Pancreas (tissue), 10 donors: ENCODE data around the gene ALAS1. TPM values are rescaled to one million over a fixed set of nuclear protein-coding genes. Genes with fewer than 3 reads are reported as not detected.

Source experiments
- ATAC-seq, 4 donors: fragments of 200-7000 bp; cut with Tn5 transposase; one replicate each; pipeline versions ENCODE4 v1.8.0 to v1.9.1; 2020; ENCODE audit warnings: mild to moderate bottlenecking in 4 of 4, moderate library complexity in 4 of 4
- DNase-seq, 6 donors: peaks; one replicate each; pipeline ENCODE4 v3.0.0-alpha.2; 2020
- FAIRE-seq: peaks from 2 replicates; lab custom pipeline; 2012; peaks lifted over from hg19 to GRCh38; lab: Jason Lieb, UNC
- H3K27ac ChIP-seq, 4 donors: fragments of 200-600 bp; sonication (generic); 1 replicate in 3 of 4; 2 replicates in 1 of 4; pipeline versions ENCODE4 v1.5.0 to v1.8.0; 2020
- H3K27me3 ChIP-seq, 4 donors: fragments of 200-600 bp; one replicate each; pipeline ENCODE4 v1.8.0; 2021
- H3K36me3 ChIP-seq, 3 donors: fragments of 200-600 bp; sonication (generic) in 1 of 3; one replicate each; pipeline versions ENCODE4 v1.5.0 to v1.8.0; 2020 to 2021
- H3K4me1 ChIP-seq, 3 donors: fragments of 200-600 bp; one replicate each; pipeline ENCODE4 v1.8.0; 2021
- H3K4me3 ChIP-seq, 4 donors: fragments of 200-600 bp; sonication (generic) in 2 of 4; one replicate each; pipeline versions ENCODE4 v1.5.0 to v1.8.0; 2020 to 2021
- H3K9me3 ChIP-seq, 4 donors: fragments of 200-600 bp; one replicate each; pipeline ENCODE4 v1.8.0; 2021
- CTCF ChIP-seq, 4 donors: fragments of 200-600 bp; sonication (generic) in 3 of 4; IDR thresholded peaks; one replicate each; pipeline versions ENCODE4 v1.5.0 to v1.8.0; 2021; ENCODE audit warnings: antibody characterized with exemption in 4 of 4
- WGBS, 2 donors: extraction: QIAGEN DNeasy Blood & Tissue Kit; methylation state at CpG; one replicate each; pipeline ENCODE4 v1.1.7; 2013; 5-methylcytosine and 5-hydroxymethylcytosine counted together
- intact Hi-C, 3 donors: fragments of 100-400 bp; cut with DNase I; formaldehyde crosslinking; loops; one replicate each; pipeline versions ENCODE4 v1.11.1 to v1.14.2; 2022
- polyA plus RNA-seq, 2 donors: library from polyadenylated mRNA; stranded (reverse); fragments of 200-250 nt; gene quantifications; one replicate each; pipeline ENCODE4 v1.2.3, GENCODE V29; 2013
- total RNA-seq, 6 donors: library from RNA; stranded (reverse); fragmentation: NEBNext Ultra II Directional in 4 of 6; extraction: Animal tissue kit (Norgen Biotek cat#: 25700) in 4 of 6; gene quantifications; one replicate each; pipeline versions ENCODE4 v1.2.1 to v1.2.4, GENCODE V29; 2021 to 2023
- donor health status: healthy with polysubstance abuse.
- donor health status: DM: no; HTN: no; CAD: no; lungs with moderate emphysema.
- donor health status: DM: no; HTN: no; CAD: no.
- donor health status: control.
- donor health status: control.
- donor health status: Bipolar disorder and iron deficiency.
- donor health status: DM: yes; HTN: yes; CAD: no.
- donor health status: DM: no; HTN: no; CAD: no.
- donor health status: DM: no; HTN: no; CAD: no.
- donor health status: DM: yes; HTN: yes; CAD: no.

ALAS1 gene
- total and polyA plus RNA-seq, 8 donors: 8.4 to 21.7 (median 12.9) TPM

- no peak for FAIRE-seq
- ATAC-seq: peak; percentile 67 to 81 (median 76)
- no peak for TF ChIP-seq CTCF (IDR thresholded peaks at IDR 0.05)
- H3K4me1 ChIP-seq: peaks cover 11 to 26% (median 25%) of the 10 kb centered on the region in 3 donors
- 4 to 8% methylated on average over 7 to 8 of the region's 8 CpGs for WGBS, 2 donors
- no peaks in the 10 kb centered on the region for H3K27me3 ChIP-seq
- no peaks in the 10 kb centered on the region for H3K36me3 ChIP-seq
- peak; percentile 70 to 90 (median 82) for DNase-seq
- peak overlapping the region; percentile 62 to 89 (median 76) for H3K27ac ChIP-seq
- no peaks in the 10 kb centered on the region for H3K9me3 ChIP-seq
- peak overlapping the region in 1 of 4 donors; percentile 97 for H3K4me3 ChIP-seq
- intact Hi-C loops: no loop called here
Measured at GRCh38 chr3:52237657-52238172, 39.8 kb downstream of the ALAS1 start.

GRCh38 chr3:52238193-52238760 lies 40.3 kb downstream of the ALAS1 start:
- H3K36me3 ChIP-seq: no peaks in the 10 kb centered on the region
- H3K27ac ChIP-seq: peak overlapping the region; percentile 69 to 89 (median 76)
- peaks cover 11 to 26% (median 25%) of the 10 kb centered on the region in 3 donors for H3K4me1 ChIP-seq
- WGBS, 2 donors: 22 to 29% methylated on average over 11 of the region's 11 CpGs
- intact Hi-C loops: no loop called here
- FAIRE-seq (no peak), DNase-seq (no peak), ATAC-seq (peak; percentile 1 to 10 (median 4))
- no peak for TF ChIP-seq CTCF (IDR thresholded peaks at IDR 0.05)
- H3K27me3 ChIP-seq: no peaks in the 10 kb centered on the region
- H3K4me3 ChIP-seq: peak overlapping the region; percentile 61 to 97 (median 77)
- no peaks in the 10 kb centered on the region for H3K9me3 ChIP-seq

GRCh38 chr3:52238761-52239701 lies 41.1 kb downstream of the ALAS1 start, which contains the start of gene TWF2:
TWF2 (minus strand) TSS chr3:52239158; CDS start chr3:52239016, 142 bp downstream.
- H3K27ac ChIP-seq: peak within 1 kb of the TSS; percentile 69 to 89 (median 76)
- no peaks in the 10 kb centered on the region for H3K27me3 ChIP-seq
- H3K4me3 ChIP-seq: peak within 1 kb of the TSS; percentile 61 to 97 (median 77)
- peak; percentile 61 to 88 (median 76) for DNase-seq
- H3K36me3 ChIP-seq: no peaks in the 10 kb centered on the region
- no peak for FAIRE-seq
- peak; percentile 83 to 91 (median 87) for ATAC-seq
- no peaks in the 10 kb centered on the region for H3K9me3 ChIP-seq
- peaks cover 11 to 26% (median 25%) of the 10 kb centered on the region in 3 donors for H3K4me1 ChIP-seq
- peak in 1 of 4 donors; percentile 17 for TF ChIP-seq CTCF (IDR thresholded peaks at IDR 0.05)
- 1% methylated on average over 76 to 92 of the region's 92 CpGs for WGBS, 2 donors
- intact Hi-C loops: no loop called here

- ATAC-seq: peak in 2 of 4 donors; percentile 9 to 19
Measured at GRCh38 chr3:52240059-52240885, 42.3 kb downstream of the ALAS1 start.

More at GRCh38 chr3:52240059-52240885, 42.3 kb downstream of the ALAS1 start:
- Histone ChIP-seq H3K4me3 (peak overlapping the region in 2 of 4 donors; percentile 61 to 97), H3K27me3 (no peaks in the 10 kb centered on the region), H3K36me3 (no peaks in the 10 kb centered on the region), H3K9me3 (no peaks in the 10 kb centered on the region), H3K27ac (peak overlapping the region in 1 of 4 donors; percentile 82), H3K4me1 (peaks cover 11 to 29% (median 25%) of the 10 kb centered on the region in 3 donors)
- peak in 4 of 6 donors; percentile 17 to 63 (median 36) for DNase-seq
- intact Hi-C loops: no loop called here
- WGBS, 2 donors: 100% methylated on average over 1 of the region's 1 CpG
- no peak for FAIRE-seq
- no peak for TF ChIP-seq CTCF (IDR thresholded peaks at IDR 0.05)
